ENCODE data around the gene SPRY2. TPM values are rescaled to one million over a fixed set of nuclear protein-coding genes. Genes with fewer than 3 reads are reported as not detected.
A peak's percentile ranks its signal among the peaks of the same experiment; 100 is the strongest.

The SPRY2 gene
- total RNA-seq, result 1 to 10 TPM in 1 of 5 experiments, under 1 TPM in 2, not detected in 2; 0.13 to 1.2 (median 0.16) TPM
- not detected for polyA plus RNA-seq
- total RNA-seq, result 0.40 reads per million

DNA sequence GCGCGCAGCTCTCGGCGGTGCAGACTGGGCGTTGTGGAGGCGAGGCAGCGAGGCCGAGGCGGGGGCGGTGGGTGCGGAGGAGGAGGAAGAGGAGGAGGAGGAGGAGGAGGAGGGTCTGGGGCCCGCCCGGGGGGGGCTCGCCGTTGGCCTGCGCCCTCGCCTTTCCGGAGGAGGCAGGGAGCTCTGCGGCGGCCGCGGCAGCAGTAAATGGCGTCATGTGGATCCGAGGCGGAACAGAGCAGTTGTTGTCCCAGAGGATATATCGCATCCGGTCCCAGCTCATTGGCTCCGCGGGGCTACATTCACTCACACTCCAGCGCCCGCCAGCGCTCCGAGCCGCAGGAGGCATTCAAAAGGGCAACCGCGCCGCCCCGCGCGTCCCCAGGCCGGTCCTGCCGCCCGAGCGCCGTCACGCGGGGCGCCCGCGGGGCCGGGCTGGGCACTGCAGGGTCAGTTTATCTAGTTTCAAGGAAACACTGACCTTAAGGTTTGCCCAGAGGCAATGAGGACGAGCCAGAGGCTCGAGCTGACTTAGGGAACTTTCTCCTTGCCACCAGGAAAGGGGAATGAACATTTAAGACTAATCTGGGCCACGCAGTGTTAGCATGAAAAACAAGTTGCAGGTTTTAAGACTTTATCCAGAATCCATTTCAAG lies at the start of gene SPRY2:
SPRY2 (minus strand) TSS at position 26 of the 655 bp plus-strand sequence. CDS start 3,421 bp downstream, outside the sequence.
- H3K4me3 ChIP-seq (ENCODE audit: low read length), result peak within 1 kb of the TSS; percentile 53
- ChIA-PET CTCF (no interaction called here), POLR2A (no interaction called here)
- Mint-ChIP-seq H3K9me3 (peaks cover 0 to 2% (median 0%) of the 10 kb centered on the region in 11 donors), H3K4me1 (peaks cover 13 to 28% (median 25%) of the 10 kb centered on the region in 7 donors), H3K27me3 (peaks cover 25 to 54% (median 34%) of the 10 kb centered on the region in 5 donors), H3K4me3 (peak within 1 kb of the TSS in 7 of 10 donors; percentile 78 to 92 (median 83)), H3K27ac (peak within 1 kb of the TSS in 3 of 9 donors; percentile 24 to 77 (median 46)), H3K36me3 (no peaks in the 10 kb centered on the region)
- H3K27me3 ChIP-seq (ENCODE audit: control insufficient read depth in 2 of 2, insufficient read depth in 2 of 2, low read length in 2 of 2), result peaks cover 0 to 6% of the 10 kb centered on the region in 2 donors
- ATAC-seq (peak; percentile 16), DNase-seq (peak in 4 of 9 donors; percentile 8 to 36 (median 12))
- no peaks in the 10 kb centered on the region for H3K36me3 ChIP-seq (ENCODE audit: control insufficient read depth in 2 of 3, insufficient read depth in 3 of 3, low read length in 3 of 3)
- H3K9me3 ChIP-seq (ENCODE audit: control insufficient read depth in 2 of 3, low read length in 3 of 3), result no peaks in the 10 kb centered on the region
- H3K4me1 ChIP-seq (ENCODE audit: control insufficient read depth in 2 of 2, insufficient read depth in 2 of 2, low read length in 2 of 2), result peaks cover 5 to 11% of the 10 kb centered on the region in 2 donors
- H3K27ac ChIP-seq (ENCODE audit: low read depth, low read length), result no peak within 1 kb of the TSS
- intact Hi-C loops (cut with micrococcal nuclease), result loop anchor here in 1 of 2 donors (5.0 kb wide), 2 partner anchors 676 to 1744 kb away; no protein-coding TSS in a partner anchor

DNA sequence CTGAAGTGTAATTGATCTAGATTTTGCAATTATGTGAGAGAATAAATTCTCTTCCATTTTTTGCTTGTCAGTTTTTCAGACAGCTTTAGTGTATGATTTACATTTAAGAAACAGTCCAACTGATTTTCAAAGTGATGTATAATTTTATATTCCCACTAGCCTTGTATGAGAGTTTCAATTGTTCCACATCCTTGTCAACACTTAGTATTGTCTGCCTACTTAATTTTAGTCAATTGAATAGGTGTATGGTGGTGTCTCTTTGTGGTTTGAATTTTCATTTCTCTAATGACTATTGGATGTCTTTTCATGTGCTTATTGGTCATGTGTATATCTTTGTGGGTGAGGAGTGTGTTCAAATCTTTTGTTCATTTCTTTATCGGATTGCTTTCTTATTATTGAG lies 49.4 kb upstream of the SPRY2 start:
- Histone ChIP-seq H3K36me3 (ENCODE audit: control insufficient read depth in 2 of 3, insufficient read depth in 3 of 3, low read length in 3 of 3) (no peaks in the 10 kb centered on the region), H3K27ac (ENCODE audit: low read depth, low read length) (no peak overlapping the region), H3K27me3 (ENCODE audit: control insufficient read depth in 2 of 2, insufficient read depth in 2 of 2, low read length in 2 of 2) (no peaks in the 10 kb centered on the region), H3K4me3 (ENCODE audit: low read length) (no peak overlapping the region), H3K4me1 (ENCODE audit: control insufficient read depth in 2 of 2, insufficient read depth in 2 of 2, low read length in 2 of 2) (no peaks in the 10 kb centered on the region), H3K9me3 (ENCODE audit: control insufficient read depth in 2 of 3, low read length in 3 of 3) (no peaks in the 10 kb centered on the region)
- ATAC-seq (no peak), DNase-seq (no peak)
- H3K4me3 Mint-ChIP-seq, result no peak overlapping the region
- CTCF ChIA-PET, result no interaction called here
- H3K9me3 Mint-ChIP-seq, result peaks cover 0 to 20% (median 7%) of the 10 kb centered on the region in 11 donors
- peaks cover 0 to 7% (median 0%) of the 10 kb centered on the region in 7 donors for H3K4me1 Mint-ChIP-seq
- intact Hi-C loops (cut with micrococcal nuclease), result no loop called here
- peaks cover 0 to 11% (median 0%) of the 10 kb centered on the region in 5 donors for H3K36me3 Mint-ChIP-seq
- H3K27ac Mint-ChIP-seq, result no peak overlapping the region
- peaks cover 0 to 5% (median 0%) of the 10 kb centered on the region in 5 donors for H3K27me3 Mint-ChIP-seq
- POLR2A ChIA-PET, result no interaction called here

DNA sequence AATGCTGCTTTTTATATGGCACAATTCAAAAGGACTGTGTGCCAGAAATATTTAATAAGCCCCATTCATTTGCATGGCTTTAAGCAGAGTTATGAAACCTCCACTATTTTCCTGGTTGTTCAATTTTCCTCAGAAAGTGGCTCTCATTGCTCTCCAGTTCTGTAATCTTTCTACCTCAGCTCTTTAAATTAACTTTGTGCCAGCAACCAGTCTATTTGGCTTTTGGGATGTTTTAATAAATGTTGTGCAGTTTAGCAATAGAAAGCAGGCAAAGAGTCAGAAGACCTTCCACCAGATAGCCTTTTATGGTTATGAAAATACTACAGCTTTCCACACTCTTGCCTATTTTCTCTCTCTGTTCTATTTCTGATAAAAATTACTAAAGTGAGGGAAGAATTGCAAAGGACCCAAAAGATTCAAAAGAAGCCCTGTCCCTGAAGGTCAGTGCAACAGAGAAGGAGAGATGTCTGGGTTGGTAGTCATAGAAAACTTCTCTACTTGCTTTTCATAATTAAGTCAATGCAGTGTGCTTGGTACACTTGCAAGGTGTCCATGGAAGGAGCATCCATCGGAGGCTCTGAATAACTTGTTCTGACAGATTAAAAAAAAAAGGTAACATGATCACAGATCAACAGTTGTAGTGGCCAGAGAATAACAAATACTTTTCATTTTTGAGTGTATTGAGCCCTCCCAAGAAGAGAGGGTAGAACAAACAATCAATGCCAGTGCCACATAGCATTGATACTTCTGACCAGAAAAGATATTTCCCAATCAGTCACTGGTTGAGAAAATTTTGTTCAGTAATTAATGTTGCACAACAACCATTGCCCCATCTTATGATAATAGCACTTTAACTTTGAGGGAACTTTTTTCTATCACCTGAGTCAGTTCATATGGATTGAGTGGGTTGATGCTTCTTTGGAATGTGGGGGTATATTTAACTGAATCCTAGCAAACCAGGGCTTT lies 48.4 kb upstream of the SPRY2 start:
- Mint-ChIP-seq H3K36me3 (peaks cover 0 to 11% (median 0%) of the 10 kb centered on the region in 5 donors), H3K27ac (no peak overlapping the region), H3K4me3 (no peak overlapping the region), H3K27me3 (peaks cover 0 to 5% (median 0%) of the 10 kb centered on the region in 5 donors), H3K4me1 (peaks cover 0 to 7% (median 0%) of the 10 kb centered on the region in 7 donors), H3K9me3 (peaks cover 0 to 20% (median 5%) of the 10 kb centered on the region in 11 donors)
- ChIA-PET POLR2A (no interaction called here), CTCF (no interaction called here)
- intact Hi-C loops (cut with micrococcal nuclease), result no loop called here
- Histone ChIP-seq H3K27ac (ENCODE audit: low read depth, low read length) (no peak overlapping the region), H3K36me3 (ENCODE audit: control insufficient read depth in 2 of 3, insufficient read depth in 3 of 3, low read length in 3 of 3) (no peaks in the 10 kb centered on the region), H3K9me3 (ENCODE audit: control insufficient read depth in 2 of 3, low read length in 3 of 3) (no peaks in the 10 kb centered on the region), H3K27me3 (ENCODE audit: control insufficient read depth in 2 of 2, insufficient read depth in 2 of 2, low read length in 2 of 2) (no peaks in the 10 kb centered on the region), H3K4me3 (ENCODE audit: low read length) (no peak overlapping the region), H3K4me1 (ENCODE audit: control insufficient read depth in 2 of 2, insufficient read depth in 2 of 2, low read length in 2 of 2) (no peaks in the 10 kb centered on the region)
- ATAC-seq (no peak), DNase-seq (no peak)

- Histone ChIP-seq H3K4me3 (ENCODE audit: low read length) (no peak overlapping the region), H3K27me3 (ENCODE audit: control insufficient read depth in 2 of 2, insufficient read depth in 2 of 2, low read length in 2 of 2) (no peaks in the 10 kb centered on the region), H3K27ac (ENCODE audit: low read depth, low read length) (no peak overlapping the region), H3K4me1 (ENCODE audit: control insufficient read depth in 2 of 2, insufficient read depth in 2 of 2, low read length in 2 of 2) (no peaks in the 10 kb centered on the region), H3K9me3 (ENCODE audit: control insufficient read depth in 2 of 3, low read length in 3 of 3) (no peaks in the 10 kb centered on the region), H3K36me3 (ENCODE audit: control insufficient read depth in 2 of 3, insufficient read depth in 3 of 3, low read length in 3 of 3) (no peaks in the 10 kb centered on the region)
- intact Hi-C loops (cut with micrococcal nuclease), result no loop called here
- Mint-ChIP-seq H3K4me3 (no peak overlapping the region), H3K4me1 (peaks cover 0 to 7% (median 0%) of the 10 kb centered on the region in 7 donors), H3K36me3 (peaks cover 0 to 5% (median 0%) of the 10 kb centered on the region in 5 donors), H3K27ac (no peak overlapping the region), H3K9me3 (peaks cover 0 to 13% (median 2%) of the 10 kb centered on the region in 11 donors), H3K27me3 (peaks cover 0 to 1% (median 0%) of the 10 kb centered on the region in 5 donors)
- ATAC-seq (no peak), DNase-seq (no peak)
- POLR2A ChIA-PET, result no interaction called here
- CTCF ChIA-PET, result no interaction called here
Observed at GRCh38 chr13:80388506-80388905, 47.6 kb upstream of the SPRY2 start.

GRCh38 chr13:80386592-80386991 lies 45.7 kb upstream of the SPRY2 start:
- Mint-ChIP-seq H3K4me3 (no peak overlapping the region), H3K27me3 (no peaks in the 10 kb centered on the region), H3K4me1 (peaks cover 0 to 7% (median 0%) of the 10 kb centered on the region in 7 donors), H3K36me3 (no peaks in the 10 kb centered on the region), H3K9me3 (peaks cover 0 to 13% (median 2%) of the 10 kb centered on the region in 11 donors), H3K27ac (no peak overlapping the region)
- ATAC-seq (no peak), DNase-seq (no peak)
- no peaks in the 10 kb centered on the region for H3K36me3 ChIP-seq (ENCODE audit: control insufficient read depth in 2 of 3, insufficient read depth in 3 of 3, low read length in 3 of 3)
- intact Hi-C loops (cut with micrococcal nuclease), result no loop called here
- ChIA-PET CTCF (no interaction called here), POLR2A (no interaction called here)
- no peaks in the 10 kb centered on the region for H3K4me1 ChIP-seq (ENCODE audit: control insufficient read depth in 2 of 2, insufficient read depth in 2 of 2, low read length in 2 of 2)
- H3K27me3 ChIP-seq (ENCODE audit: control insufficient read depth in 2 of 2, insufficient read depth in 2 of 2, low read length in 2 of 2), result no peaks in the 10 kb centered on the region
- no peak overlapping the region for H3K4me3 ChIP-seq (ENCODE audit: low read length)
- no peak overlapping the region for H3K27ac ChIP-seq (ENCODE audit: low read depth, low read length)
- no peaks in the 10 kb centered on the region for H3K9me3 ChIP-seq (ENCODE audit: control insufficient read depth in 2 of 3, low read length in 3 of 3)

DNA sequence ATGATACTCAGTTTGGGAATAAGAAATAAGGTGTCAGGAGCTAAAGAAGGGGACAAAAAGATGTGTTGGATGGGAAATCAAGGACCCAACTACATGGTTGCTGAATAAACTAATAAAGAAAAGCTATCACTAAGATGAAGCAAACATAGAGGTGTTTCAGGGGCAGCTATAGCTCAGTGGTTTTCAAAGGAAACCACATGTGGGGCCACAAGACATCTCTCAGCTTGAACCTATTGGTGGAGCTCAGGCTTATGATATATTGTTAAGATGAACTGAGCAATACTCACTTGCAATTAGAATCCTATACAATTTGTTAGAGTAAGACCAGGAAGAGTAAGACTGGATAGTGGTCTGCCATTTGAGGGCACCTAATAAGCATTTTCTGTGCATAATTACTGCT lies 45.1 kb upstream of the SPRY2 start:
- ATAC-seq, result peak; percentile 59
- H3K27ac ChIP-seq (ENCODE audit: low read depth, low read length), result no peak overlapping the region
- CTCF ChIA-PET, result no interaction called here
- Mint-ChIP-seq H3K27me3 (no peaks in the 10 kb centered on the region), H3K27ac (no peak overlapping the region), H3K9me3 (peaks cover 0 to 13% (median 2%) of the 10 kb centered on the region in 11 donors), H3K4me1 (peaks cover 0 to 7% (median 0%) of the 10 kb centered on the region in 7 donors), H3K4me3 (no peak overlapping the region), H3K36me3 (no peaks in the 10 kb centered on the region)
- no peak for DNase-seq
- H3K36me3 ChIP-seq (ENCODE audit: control insufficient read depth in 2 of 3, insufficient read depth in 3 of 3, low read length in 3 of 3), result no peaks in the 10 kb centered on the region
- intact Hi-C loops (cut with micrococcal nuclease), result no loop called here
- POLR2A ChIA-PET, result no interaction called here
- H3K9me3 ChIP-seq (ENCODE audit: control insufficient read depth in 2 of 3, low read length in 3 of 3), result no peaks in the 10 kb centered on the region
- H3K27me3 ChIP-seq (ENCODE audit: control insufficient read depth in 2 of 2, insufficient read depth in 2 of 2, low read length in 2 of 2), result no peaks in the 10 kb centered on the region
- H3K4me1 ChIP-seq (ENCODE audit: control insufficient read depth in 2 of 2, insufficient read depth in 2 of 2, low read length in 2 of 2), result no peaks in the 10 kb centered on the region
- H3K4me3 ChIP-seq (ENCODE audit: low read length), result no peak overlapping the region

Measured in naive thymus-derived CD4-positive, alpha-beta T cell (primary cell).